Hepatocyte (in vitro differentiated cells): ENCODE measurements around the gene PPM1H.

Source experiments
- CTCF ChIP-seq: fragments of 200-600 bp; sonication (generic); IDR thresholded peaks from 2 replicates; pipeline ENCODE4 v1.5.1; 2016; ENCODE audit warnings: antibody characterized with exemption, mild to moderate bottlenecking; ENCODE audit not compliant: poor library complexity
- EZH2 ChIP-seq: fragments of 200-600 bp; sonication (generic); IDR thresholded peaks from 2 replicates; pipeline ENCODE4 v1.6.1; 2016; ENCODE audit warnings: antibody characterized with exemption, mild to moderate bottlenecking, borderline replicate concordance

GRCh38 chr12:62642486-62642885 lies 292.5 kb downstream of the PPM1H start:
- TF ChIP-seq CTCF, result no peak
- TF ChIP-seq EZH2, result no peak
